Transverse colon (tissue), 3 donors: Measurements from ENCODE around the gene ARHGAP10.

Source experiments
- CTCF ChIP-seq, 5 experiments: fragments of 200-600 bp in 3 of 5; fragments of 450-650 bp in 2 of 5; sonication (generic) in 3 of 5; IDR thresholded peaks; 1 replicate in 2 of 5; 2 replicates in 3 of 5; pipeline ENCODE4 v1.5.1; 2016 to 2017; ENCODE audit warnings: antibody characterized with exemption in 5 of 5, inconsistent platforms in 3 of 5, mild to moderate bottlenecking in 2 of 5, moderate library complexity in 1 of 5
- EP300 ChIP-seq: sonication (generic); formaldehyde crosslinking; IDR thresholded peaks from one replicate; pipeline ENCODE4 v1.6.1; 2017; ENCODE audit warnings: antibody characterized with exemption, low read depth
- POLR2A ChIP-seq: fragments of 450-650 bp; IDR thresholded peaks from one replicate; pipeline ENCODE4 v1.6.1; 2016; ENCODE audit warnings: antibody characterized with exemption, mild to moderate bottlenecking, moderate library complexity

GRCh38 chr4:147709999-147710398 lies 21.9 kb upstream of the ARHGAP10 start:
- no peak for TF ChIP-seq EP300
- no peak for TF ChIP-seq POLR2A
- no peak for TF ChIP-seq CTCF (IDR thresholded peaks at IDR 0.05)
